GM21526 (cell line): Measurements from ENCODE around the gene MRPL52.
"Not testable (repeated sequence)": the region's sequence is repeated elsewhere in the genome, so short reads cannot be mapped to it uniquely, and the experiment has no call there.

Experiments
- ATAC-seq: cut with Tn5 transposase; IDR thresholded peaks from one replicate; pipeline ENCODE4 v1.9.1; 2021; ENCODE audit warnings: moderate library complexity; ENCODE audit not compliant: unreplicated experiment, low FRiP score

MRPL52 gene

GRCh38 chr14:22837750-22838538 is 8.3 kb downstream of the MRPL52 start:
- ATAC-seq: no peak

- ATAC-seq: no peak
Observed at GRCh38 chr14:22838631-22839041, 8.9 kb downstream of the MRPL52 start.

GRCh38 chr14:22839159-22839779 is 9.6 kb downstream of the MRPL52 start:
- ATAC-seq: no peak

- ATAC-seq: no peak
Observed at GRCh38 chr14:22841311-22841710, 11.6 kb downstream of the MRPL52 start.

GRCh38 chr14:22841769-22842168 is 12.1 kb downstream of the MRPL52 start:
- no peak for ATAC-seq

- no peak for ATAC-seq
Observed at GRCh38 chr14:22842211-22843122, 12.8 kb downstream of the MRPL52 start.

- no peak for ATAC-seq
Observed at GRCh38 chr14:22843123-22843925, 13.6 kb downstream of the MRPL52 start.

GRCh38 chr14:22844221-22845102 is 14.8 kb downstream of the MRPL52 start:
- no peak for ATAC-seq

- ATAC-seq: no peak
Observed at GRCh38 chr14:22845103-22845394, 15.4 kb downstream of the MRPL52 start.

GRCh38 chr14:22845821-22846625 is 16.3 kb downstream of the MRPL52 start:
- ATAC-seq: no peak

GRCh38 chr14:22846811-22847307 is 17.2 kb downstream of the MRPL52 start:
- no peak for ATAC-seq

- ATAC-seq: no peak
Observed at GRCh38 chr14:22847661-22848341, 18.1 kb downstream of the MRPL52 start.

GRCh38 chr14:22848351-22849164 is 18.9 kb downstream of the MRPL52 start:
- ATAC-seq: no peak

GRCh38 chr14:22849212-22849819 is 19.6 kb downstream of the MRPL52 start:
- no peak for ATAC-seq

GRCh38 chr14:22850944-22851764 is 21.5 kb downstream of the MRPL52 start:
- no peak for ATAC-seq

- ATAC-seq: not testable (repeated sequence)
Observed at GRCh38 chr14:22852178-22852577, 22.5 kb downstream of the MRPL52 start.
